Psoas muscle (tissue), 8 donors: ENCODE results near the gene SLC5A10. TPM values are rescaled to one million over a fixed set of nuclear protein-coding genes. Genes with fewer than 3 reads are reported as not detected.
"Not testable (repeated sequence)": the region's sequence is repeated elsewhere in the genome, so short reads cannot be mapped to it uniquely, and the experiment has no call there.

Source experiments
- ATAC-seq, 4 donors: fragments of 200-7000 bp; cut with Tn5 transposase; one replicate each; pipeline ENCODE4 v1.9.1; 2020; ENCODE audit warnings: moderate library complexity in 3 of 4, mild to moderate bottlenecking in 2 of 4
- DNase-seq, 2 donors: peaks; one replicate each; pipeline ENCODE4 v3.0.0-alpha.2; 2020
- H3K27ac ChIP-seq: fragments of 200-600 bp; one replicate; pipeline ENCODE4 v1.8.0; 2022
- H3K27me3 ChIP-seq, 3 donors: fragments of 200-600 bp in 1 of 3; one replicate each; pipeline versions ENCODE4 v1.6.1 to v1.8.0; 2013 to 2022; ENCODE audit warnings: low read length in 2 of 3, mild to moderate bottlenecking in 2 of 3, moderate library complexity in 1 of 3; ENCODE audit not compliant: insufficient read depth in 3 of 3
- H3K36me3 ChIP-seq, 2 donors: fragments of 200-600 bp in 1 of 2; one replicate each; pipeline versions ENCODE4 v1.6.1 to v1.8.0; 2013 to 2022; ENCODE audit warnings: low read depth in 1 of 2, mild to moderate bottlenecking in 1 of 2, moderate library complexity in 1 of 2; ENCODE audit not compliant: insufficient read depth in 1 of 2
- H3K4me1 ChIP-seq: fragments of 200-600 bp; one replicate; pipeline ENCODE4 v1.8.0; 2022
- H3K4me3 ChIP-seq: fragments of 200-600 bp; one replicate; pipeline ENCODE4 v1.8.0; 2022; ENCODE audit warnings: mild to moderate bottlenecking
- H3K9me3 ChIP-seq: fragments of 200-600 bp; one replicate; pipeline ENCODE4 v1.8.0; 2022
- whole genome bisulfite sequencing, 3 donors: extraction: QIAGEN DNeasy Blood & Tissue Kit; methylation state at CpG; one replicate each; pipeline versions ENCODE4 v1.1.6 to v1.1.7; 2013; 5-methylcytosine and 5-hydroxymethylcytosine counted together
- intact Hi-C, 2 donors: fragments of 100-400 bp; cut with DNase I; formaldehyde crosslinking; loops; one replicate each; pipeline versions ENCODE4 v1.11.0 to v1.14.2; 2022
- polyA plus RNA-seq, 3 donors: library from polyadenylated mRNA; stranded (reverse); fragments of 200-250 nt; gene quantifications; one replicate each; pipeline ENCODE4 v1.2.3, GENCODE V29; 2013
- total RNA-seq, 4 donors: library from RNA; stranded (reverse); fragmentation: NEBNext Ultra II Directional in 2 of 4; extraction: Animal tissue kit (Norgen Biotek cat#: 25700) in 2 of 4; gene quantifications; one replicate each; pipeline versions ENCODE4 v1.2.1 to v1.2.4, GENCODE V29; 2021 to 2023
- TF ChIP-seq, protein P1 (sequence below): fragments of 200-600 bp; IDR thresholded peaks from one replicate; pipeline ENCODE4 v1.8.0; 2022; ENCODE audit warnings: antibody characterized with exemption
- donor health status: healthy with polysubstance abuse.
- donor health status: DM: no; HTN: no; CAD: no; lungs with moderate emphysema.
- donor health status: Bipolar disorder and iron deficiency.
- donor health status: healthy.
- donor health status: DM: yes; HTN: yes; CAD: no.
- donor health status: DM: no; HTN: no; CAD: no.
- donor health status: DM: no; HTN: no; CAD: no.
- donor health status: DM: yes; HTN: yes; CAD: no.

Gene SLC5A10
- total and polyA plus RNA-seq, 7 donors = 0.03 TPM; not detected in 6

DNA sequence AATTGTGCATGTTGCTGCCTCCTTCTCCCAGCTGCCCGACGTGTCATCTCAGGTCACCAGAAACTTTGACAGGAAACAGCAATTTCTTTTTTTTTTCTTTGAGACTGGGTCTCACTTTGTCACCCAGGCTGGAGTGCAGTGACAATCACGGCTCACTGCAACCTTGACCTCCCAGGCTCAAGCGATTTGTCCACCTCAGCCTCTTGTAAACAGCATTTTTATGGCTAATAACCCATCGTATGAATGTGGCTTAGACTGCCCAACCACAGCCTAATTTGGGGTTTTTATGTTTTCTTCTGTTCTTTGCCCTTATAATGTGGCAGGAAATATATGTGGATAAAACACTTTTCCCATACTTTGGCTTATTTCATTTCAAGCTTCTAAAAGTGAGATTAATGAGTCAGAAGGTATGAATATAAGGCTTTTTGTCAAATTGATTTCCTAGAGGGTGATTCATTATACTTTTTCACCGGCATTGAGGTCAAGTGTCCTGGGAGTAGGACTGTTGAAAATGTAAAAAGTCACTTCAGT lies 31.0 kb upstream of the SLC5A10 start:
- TF ChIP-seq, protein P1, sequence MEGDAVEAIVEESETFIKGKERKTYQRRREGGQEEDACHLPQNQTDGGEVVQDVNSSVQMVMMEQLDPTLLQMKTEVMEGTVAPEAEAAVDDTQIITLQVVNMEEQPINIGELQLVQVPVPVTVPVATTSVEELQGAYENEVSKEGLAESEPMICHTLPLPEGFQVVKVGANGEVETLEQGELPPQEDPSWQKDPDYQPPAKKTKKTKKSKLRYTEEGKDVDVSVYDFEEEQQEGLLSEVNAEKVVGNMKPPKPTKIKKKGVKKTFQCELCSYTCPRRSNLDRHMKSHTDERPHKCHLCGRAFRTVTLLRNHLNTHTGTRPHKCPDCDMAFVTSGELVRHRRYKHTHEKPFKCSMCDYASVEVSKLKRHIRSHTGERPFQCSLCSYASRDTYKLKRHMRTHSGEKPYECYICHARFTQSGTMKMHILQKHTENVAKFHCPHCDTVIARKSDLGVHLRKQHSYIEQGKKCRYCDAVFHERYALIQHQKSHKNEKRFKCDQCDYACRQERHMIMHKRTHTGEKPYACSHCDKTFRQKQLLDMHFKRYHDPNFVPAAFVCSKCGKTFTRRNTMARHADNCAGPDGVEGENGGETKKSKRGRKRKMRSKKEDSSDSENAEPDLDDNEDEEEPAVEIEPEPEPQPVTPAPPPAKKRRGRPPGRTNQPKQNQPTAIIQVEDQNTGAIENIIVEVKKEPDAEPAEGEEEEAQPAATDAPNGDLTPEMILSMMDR = no peak
- no peak for DNase-seq
- ATAC-seq = no peak
- H3K4me1 ChIP-seq = peaks cover 10% of the 10 kb centered on the region
- H3K27ac ChIP-seq = no peak overlapping the region
- no peak overlapping the region for H3K4me3 ChIP-seq
- H3K9me3 ChIP-seq = no peaks in the 10 kb centered on the region
- 24 to 35% (median 27%) methylated on average over 6 of the region's 6 CpGs for WGBS, 3 donors
- H3K36me3 ChIP-seq = peaks cover 0 to 25% of the 10 kb centered on the region in 2 donors
- intact Hi-C loops = no loop called here
- H3K27me3 ChIP-seq = no peaks in the 10 kb centered on the region

DNA sequence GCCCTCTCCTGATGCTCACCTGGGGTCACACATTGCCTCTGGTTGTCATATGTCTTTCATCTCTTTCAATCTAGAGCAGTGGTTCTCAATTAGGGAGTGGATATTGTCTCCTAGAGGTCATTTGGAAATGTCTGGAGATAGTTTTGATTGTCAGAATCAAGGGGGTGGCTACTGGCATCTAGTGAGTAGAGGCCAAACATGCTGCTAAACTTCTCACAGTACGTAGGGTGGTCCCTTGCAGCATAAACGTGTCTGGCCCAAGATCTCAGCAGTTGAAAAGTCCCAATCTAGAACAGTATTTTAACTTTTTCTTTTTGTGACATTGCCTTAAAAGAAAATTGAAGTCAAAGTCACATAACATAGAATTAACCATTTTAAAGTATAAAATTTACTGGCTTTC lies 30.5 kb upstream of the SLC5A10 start:
- ATAC-seq (no peak), DNase-seq (no peak)
- intact Hi-C loops = no loop called here
- 63 to 70% (median 64%) methylated on average over 2 of the region's 2 CpGs for WGBS, 3 donors
- H3K4me1 ChIP-seq = peaks cover 10% of the 10 kb centered on the region
- H3K4me3 ChIP-seq = no peak overlapping the region
- TF ChIP-seq, protein P1 = no peak
- no peaks in the 10 kb centered on the region for H3K9me3 ChIP-seq
- H3K27me3 ChIP-seq = no peaks in the 10 kb centered on the region
- H3K36me3 ChIP-seq = peaks cover 0 to 22% of the 10 kb centered on the region in 2 donors
- no peak overlapping the region for H3K27ac ChIP-seq

DNA sequence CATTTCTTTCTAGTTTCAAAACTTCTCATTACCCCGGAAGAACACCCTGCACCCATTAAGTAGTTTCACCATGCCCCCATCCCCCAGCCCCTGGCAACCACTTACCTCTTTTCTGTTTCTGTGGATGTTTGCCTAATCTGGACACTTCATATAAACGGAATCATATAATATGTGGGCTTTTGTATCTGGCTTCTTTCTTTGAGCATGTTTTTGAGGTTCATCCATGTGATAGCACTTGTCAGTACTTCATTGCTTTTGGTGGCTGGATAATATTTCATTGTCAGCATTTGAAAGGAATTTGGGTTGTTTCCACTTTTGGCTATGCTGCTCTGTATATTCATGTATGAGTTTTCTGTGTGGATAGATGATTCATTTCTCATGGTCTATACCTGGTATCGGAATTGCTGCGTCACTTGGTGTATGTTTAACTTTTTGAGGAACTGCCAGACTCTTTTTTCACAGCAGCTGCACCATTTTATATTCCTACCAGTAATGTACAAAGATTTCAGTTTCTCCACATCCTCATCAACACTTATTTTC lies 30.0 kb upstream of the SLC5A10 start:
- WGBS, 3 donors = 70 to 87% (median 75%) methylated on average over 4 of the region's 4 CpGs
- Histone ChIP-seq H3K4me3 (no peak overlapping the region), H3K27me3 (no peaks in the 10 kb centered on the region), H3K36me3 (peaks cover 0 to 17% of the 10 kb centered on the region in 2 donors), H3K9me3 (no peaks in the 10 kb centered on the region), H3K27ac (no peak overlapping the region), H3K4me1 (peaks cover 10% of the 10 kb centered on the region)
- DNase-seq (no peak), ATAC-seq (no peak)
- intact Hi-C loops = no loop called here
- TF ChIP-seq, protein P1 = no peak

DNA sequence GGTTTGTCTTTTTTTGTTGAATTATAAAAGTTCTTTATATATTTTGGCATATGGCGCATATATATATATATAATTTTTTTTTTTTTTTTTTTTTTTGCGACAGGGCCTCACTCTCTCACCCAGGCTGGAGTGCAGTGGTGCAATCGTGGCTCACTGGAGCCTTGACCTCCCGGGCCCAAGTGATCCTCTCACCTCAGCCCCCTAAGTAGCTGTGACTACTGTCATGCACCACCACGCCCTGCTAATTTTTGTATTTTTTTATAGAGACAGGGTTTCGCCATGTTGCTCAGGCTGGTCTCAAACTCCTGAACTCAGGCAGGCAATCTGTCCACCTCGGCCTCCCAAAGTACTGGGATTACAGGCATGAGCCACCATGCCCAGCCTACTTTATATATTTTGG lies 29.4 kb upstream of the SLC5A10 start:
- ATAC-seq, H3K4me3 ChIP-seq, H3K27ac ChIP-seq, H3K27me3 ChIP-seq, H3K9me3 ChIP-seq, DNase-seq, intact Hi-C loops: not testable (repeated sequence)
- WGBS, 3 donors = 96 to 99% (median 98%) methylated on average over 7 of the region's 7 CpGs
- peaks cover 0 to 15% of the 10 kb centered on the region in 2 donors for H3K36me3 ChIP-seq
- peaks cover 10% of the 10 kb centered on the region for H3K4me1 ChIP-seq

DNA sequence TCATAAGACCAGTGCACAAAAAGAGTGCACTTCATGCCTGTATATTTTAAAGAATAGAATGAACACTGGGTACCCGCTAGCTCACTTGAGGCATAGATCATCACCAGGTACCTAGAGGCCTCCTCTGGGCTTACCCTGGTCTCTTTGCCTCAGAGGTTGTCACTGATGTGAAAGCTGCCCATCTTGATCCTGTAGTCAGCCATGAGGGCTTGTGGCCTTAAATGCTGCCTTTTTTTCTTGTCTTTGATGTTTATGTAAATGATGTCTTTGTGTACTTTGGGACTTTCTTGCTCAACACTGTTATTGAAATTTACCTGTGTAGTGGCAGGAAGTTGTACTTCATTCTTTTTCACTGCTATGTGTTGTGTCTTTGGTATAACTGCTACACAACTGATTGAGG lies 26.8 kb upstream of the SLC5A10 start:
- no peaks in the 10 kb centered on the region for H3K9me3 ChIP-seq
- H3K36me3 ChIP-seq = peaks cover 0 to 22% of the 10 kb centered on the region in 2 donors
- ATAC-seq = no peak
- H3K27ac ChIP-seq = no peak overlapping the region
- no peak overlapping the region for H3K4me3 ChIP-seq
- H3K4me1 ChIP-seq = peaks cover 10% of the 10 kb centered on the region
- TF ChIP-seq, protein P1 = no peak
- WGBS, 3 donors = 96 to 100% (median 97%) methylated on average over 1 of the region's 1 CpG
- no peak for DNase-seq
- H3K27me3 ChIP-seq = no peaks in the 10 kb centered on the region
- intact Hi-C loops = no loop called here
